Dedifferentiated amniotic fluid mesenchymal stem cell (primary cell): Measurements from ENCODE around the gene ZCCHC2.

Source experiments
- DNase-seq: peaks from one replicate; pipeline ENCODE4 v3.0.0-alpha.2; 2016; ENCODE audit errors: extremely low spot score

ZCCHC2 gene

GRCh38 chr18:62522504-62523254 is at the start of gene ZCCHC2:
ZCCHC2 (plus strand) TSS chr18:62523025; CDS start chr18:62523425, 400 bp downstream.
- peak; percentile 97 for DNase-seq

GRCh38 chr18:62479574-62479973 is 43.3 kb upstream of the ZCCHC2 start:
- no peak for DNase-seq

DNA sequence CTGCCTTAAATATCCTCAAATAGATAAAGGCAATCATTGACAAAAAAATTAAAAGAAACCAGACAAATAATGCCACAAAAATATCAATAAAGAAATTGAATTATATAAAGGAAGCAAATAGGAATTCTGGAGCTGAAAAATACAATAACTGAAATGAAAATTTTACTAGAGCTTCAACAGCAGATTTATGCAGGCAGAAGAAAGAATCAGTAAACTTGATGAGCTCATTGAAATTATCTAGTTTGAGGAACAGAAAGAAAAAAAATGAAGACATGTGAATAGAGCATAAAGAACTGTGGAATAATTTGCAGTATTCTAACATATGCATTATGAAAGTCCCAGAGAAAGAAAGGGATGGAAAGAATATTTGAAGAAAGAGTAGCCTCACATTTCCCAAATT is 41.9 kb upstream of the ZCCHC2 start:
- DNase-seq = no peak

DNA sequence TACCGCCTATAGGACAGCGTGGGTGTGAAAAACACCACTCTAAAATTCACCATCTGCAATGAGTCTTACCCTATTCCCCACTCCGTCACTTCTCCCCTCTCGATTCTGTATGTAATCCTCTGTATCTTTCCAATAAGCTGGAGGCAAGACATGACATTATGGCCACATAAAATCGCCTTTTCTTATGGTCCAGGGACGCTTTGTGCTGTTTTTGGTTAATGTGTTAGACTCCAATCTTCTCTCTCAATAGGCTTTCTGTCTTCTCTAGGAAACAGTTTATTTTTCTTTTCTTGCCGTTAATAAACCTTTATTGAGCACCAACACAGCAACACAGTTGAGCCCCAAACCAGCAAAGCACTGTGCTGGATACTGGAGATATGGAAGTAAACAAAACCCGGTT is 37.9 kb upstream of the ZCCHC2 start:
- no peak for DNase-seq

GRCh38 chr18:62485684-62486083 is 37.1 kb upstream of the ZCCHC2 start:
- DNase-seq = peak; percentile 48

DNA sequence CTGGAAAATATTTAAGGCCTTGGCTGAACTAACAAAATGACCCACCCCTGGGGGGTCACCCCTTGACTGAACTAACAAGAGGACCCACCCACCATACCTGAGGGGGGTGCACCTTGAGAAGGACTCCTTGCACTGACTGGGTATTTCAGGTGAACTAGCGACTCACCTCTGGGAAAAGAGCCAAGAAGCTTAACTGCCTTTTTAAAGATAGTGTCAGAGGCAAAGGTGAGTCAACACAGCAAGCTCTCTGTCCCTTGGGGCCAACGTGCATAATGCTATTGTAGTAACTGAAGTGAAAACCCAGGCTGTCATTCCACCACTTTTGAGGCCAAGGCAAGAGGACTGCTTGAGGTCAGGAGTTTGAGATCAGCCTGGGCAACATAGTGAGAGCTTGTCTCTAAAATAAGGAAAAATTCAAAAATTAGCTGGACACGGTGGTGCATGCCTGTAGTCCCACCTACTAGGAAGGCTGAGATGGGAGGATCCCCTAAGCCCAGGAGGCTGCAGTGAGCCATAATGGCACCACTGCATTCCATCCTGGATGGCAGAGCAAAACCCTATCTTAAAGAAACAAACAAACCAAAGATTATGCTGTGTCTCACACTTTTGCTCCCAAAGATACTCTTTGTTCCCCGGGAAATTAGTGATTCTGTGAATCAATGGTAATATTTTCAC is 36.4 kb upstream of the ZCCHC2 start:
- DNase-seq = no peak

DNA sequence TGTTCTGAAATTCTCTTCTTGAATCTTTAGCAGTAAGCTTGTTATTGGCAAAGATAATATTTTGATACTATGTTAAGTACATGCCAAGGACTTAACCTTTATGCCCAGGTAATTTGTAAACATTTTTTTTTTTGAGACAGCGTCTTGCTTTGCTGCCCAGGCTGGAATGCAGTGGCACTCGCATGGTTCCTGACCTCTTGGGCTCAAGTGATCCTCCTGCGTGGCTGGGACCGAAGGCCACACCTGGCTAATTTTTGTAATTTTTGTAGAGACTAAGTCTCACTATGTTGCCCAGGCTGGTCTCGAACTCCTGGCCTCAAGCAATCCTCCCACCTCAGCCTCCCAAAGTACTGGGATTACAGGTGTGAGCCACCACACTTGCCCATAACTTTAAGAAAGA is 35.7 kb upstream of the ZCCHC2 start:
- DNase-seq = no peak

DNA sequence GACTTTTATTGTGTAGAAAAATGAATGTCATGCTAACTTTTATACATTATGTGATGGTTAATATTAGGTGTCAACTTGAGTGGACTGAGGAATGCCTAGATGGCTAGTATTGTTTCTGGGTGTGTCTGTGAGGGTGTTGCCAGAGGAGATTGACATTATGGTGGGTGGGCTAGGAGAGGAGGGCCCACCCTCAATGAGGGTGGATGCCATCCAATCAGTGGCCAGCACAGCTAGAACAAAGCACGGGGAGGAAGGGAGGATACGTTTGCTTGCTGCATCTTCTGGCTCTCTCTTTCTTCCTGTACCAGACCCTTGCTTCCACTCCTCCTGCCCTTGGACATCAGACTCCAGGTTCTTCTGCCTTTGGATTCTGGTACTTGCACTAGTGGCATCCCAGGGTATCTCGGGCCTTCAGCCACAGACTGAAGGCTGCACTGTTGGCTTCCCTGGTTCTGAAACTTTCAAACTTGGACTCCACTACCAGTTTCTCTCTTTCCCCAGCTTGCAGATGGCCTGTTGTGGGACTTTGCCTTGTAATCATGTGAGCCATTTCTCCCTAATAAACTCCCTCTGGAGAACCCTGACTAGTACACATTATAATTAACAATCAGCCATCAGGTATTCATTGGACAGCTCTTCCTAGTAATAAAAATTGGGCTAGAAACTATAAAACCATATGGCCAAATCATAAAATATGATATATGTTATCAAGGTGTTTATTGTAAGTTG is 31.7 kb upstream of the ZCCHC2 start:
- no peak for DNase-seq

GRCh38 chr18:62493033-62493862 is 29.6 kb upstream of the ZCCHC2 start:
- DNase-seq = no peak

DNA sequence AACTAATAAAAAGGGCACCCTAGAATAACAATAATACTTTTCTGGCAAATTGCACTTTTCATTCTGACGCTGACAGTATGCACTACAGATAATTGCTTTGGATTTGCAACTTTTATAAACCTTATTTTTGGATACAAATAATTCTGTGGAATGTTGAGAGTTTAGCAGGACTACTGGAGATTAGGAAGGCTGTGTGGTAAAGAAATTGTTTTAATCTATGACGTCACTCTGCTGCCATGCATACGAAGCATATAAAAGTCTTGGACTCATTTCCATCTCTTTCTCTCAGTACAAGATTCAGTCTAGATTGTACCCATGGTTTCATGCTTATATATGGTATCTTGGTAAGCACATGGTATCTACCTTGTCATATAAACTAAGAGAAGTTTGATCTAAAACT is 28.1 kb upstream of the ZCCHC2 start:
- DNase-seq = no peak

DNA sequence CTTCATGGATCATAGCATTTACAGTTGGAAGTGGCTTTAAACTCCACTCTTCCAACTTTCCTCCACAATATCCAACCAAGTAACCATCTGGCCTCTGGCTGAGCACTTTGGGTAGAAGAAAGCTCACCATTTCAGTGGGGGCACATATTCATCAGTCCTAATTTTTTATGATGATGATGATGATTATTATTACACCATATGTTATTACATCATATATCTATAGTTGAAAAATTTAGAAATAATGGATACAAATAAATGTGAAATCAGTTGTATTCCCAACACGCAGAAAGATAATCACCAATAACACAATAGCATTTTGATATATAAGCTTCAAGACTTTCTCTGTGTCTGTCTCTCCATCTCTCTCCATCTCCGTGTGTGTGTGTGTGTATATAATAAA is 26.6 kb upstream of the ZCCHC2 start:
- no peak for DNase-seq

DNA sequence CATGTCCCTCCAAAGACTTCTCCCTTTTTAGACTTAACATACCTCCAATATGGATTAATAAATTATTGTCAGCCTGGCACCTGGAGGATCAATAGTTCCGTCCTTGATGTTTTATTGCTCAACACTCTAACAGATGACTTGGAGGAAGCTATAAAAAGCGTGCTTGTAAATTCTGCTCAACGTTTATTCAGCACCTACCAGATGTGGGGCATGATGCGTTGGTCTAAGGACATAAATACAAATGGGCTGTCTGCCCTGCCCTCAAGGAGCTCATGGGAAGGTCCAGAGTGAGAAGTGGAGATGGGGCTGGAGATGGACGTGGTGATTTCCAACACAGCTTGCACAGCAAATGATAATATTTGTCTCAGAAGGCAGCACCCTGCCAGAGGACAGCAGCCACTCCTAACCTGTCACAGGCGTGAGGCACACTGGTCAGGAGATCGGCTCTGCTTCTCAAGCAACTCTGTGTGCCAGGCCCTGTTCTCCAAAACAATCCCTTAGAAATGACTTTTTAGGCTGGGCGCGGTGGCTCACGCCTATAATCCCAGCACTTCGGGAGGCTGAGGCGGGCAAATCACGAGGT is 25.5 kb upstream of the ZCCHC2 start:
- DNase-seq = no peak

- no peak for DNase-seq
These were observed 24.1 kb upstream of the ZCCHC2 start for GRCh38 chr18:62498616-62499262.

- DNase-seq = no peak
These were observed 23.6 kb upstream of the ZCCHC2 start for GRCh38 chr18:62499263-62499650.

DNA sequence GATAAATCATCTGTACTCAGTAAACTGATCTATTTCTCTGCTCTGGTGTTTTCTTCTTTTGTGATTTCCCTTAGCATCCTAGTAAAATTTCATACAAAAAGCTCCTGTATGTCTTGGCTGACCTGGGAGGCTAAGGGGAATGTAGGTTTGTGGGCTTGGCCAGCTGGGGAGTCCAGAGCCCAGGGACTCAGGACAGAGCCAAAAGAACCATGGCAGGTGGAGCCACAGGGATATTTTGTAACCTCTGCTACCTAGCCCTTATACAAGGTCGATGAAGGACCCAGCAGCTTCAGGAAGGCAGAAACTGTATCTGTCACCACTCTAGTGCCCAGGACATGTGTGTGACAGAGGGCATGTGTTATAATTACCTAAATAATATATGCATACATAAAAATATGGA is 22.7 kb upstream of the ZCCHC2 start:
- no peak for DNase-seq

GRCh38 chr18:62500966-62501591 is 21.7 kb upstream of the ZCCHC2 start:
- no peak for DNase-seq

DNA sequence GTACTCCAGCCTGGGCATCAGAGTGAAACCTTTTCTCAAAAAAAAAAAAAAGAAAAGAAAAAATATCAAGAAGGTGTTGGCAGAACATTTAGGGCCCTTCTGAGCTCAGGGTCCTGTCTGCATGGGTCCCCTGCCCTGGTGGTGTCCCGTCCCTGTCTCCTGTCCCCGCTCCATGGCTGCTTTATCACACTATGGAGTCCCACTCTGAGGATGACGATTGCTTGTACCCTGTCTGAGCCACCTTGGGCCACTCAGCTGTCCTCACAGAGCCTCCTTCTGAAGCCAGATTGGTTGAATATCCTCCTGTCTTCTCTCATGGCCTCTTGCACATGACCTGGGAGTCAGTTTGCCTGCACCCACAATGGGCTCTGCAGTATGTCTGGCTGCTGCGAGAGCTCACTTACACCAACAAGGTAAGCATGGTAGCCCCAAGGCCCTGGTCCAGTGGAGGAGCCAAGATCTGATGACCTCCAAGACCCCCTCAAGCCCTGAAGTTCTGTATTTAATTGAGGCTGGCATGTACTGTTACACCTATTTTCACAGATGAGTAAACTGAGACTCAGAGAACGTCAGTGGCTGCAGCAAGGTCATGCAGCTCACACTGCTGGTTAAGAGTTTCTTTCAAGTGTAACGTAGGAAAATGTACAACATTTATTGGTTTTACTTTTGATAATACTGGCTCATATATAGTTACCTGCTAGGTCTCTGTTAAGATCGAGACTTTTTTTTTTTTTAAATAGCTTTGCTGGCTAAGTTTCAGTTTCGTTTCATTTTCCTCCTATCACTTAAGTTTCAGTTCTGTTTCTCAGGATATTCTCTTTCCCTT is 16.9 kb upstream of the ZCCHC2 start:
- no peak for DNase-seq

- DNase-seq = no peak
These were observed 16.2 kb upstream of the ZCCHC2 start for GRCh38 chr18:62506495-62507143.

DNA sequence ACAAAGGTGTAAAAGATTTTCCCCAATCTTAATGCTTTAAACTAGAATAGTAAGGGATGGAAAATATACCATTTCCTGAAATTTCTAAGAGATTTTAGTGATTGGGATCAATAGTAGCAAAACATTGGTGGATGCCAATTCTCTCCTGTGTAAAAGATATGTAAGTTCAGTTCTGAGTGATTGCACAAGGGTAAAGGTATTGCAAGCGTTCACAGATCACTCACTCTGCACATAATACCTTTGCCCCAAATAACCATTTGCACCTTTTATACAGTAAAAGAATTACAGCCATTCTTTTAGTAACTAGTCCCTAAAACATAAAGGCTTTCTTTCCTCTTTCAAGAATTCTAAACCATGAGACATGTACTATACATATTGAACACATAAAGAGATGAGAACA is 13.0 kb upstream of the ZCCHC2 start:
- no peak for DNase-seq
